HepG2 (cell line): ENCODE measurements around the gene GSDME.

Experiments used
- CBX5 ChIP-seq: sonication (generic); formaldehyde crosslinking; IDR thresholded peaks from 2 replicates; pipeline ENCODE4 v1.4.0; 2020; ENCODE audit warnings: missing genetic modification reagents, borderline replicate concordance
- TF ChIP-seq, protein P1 (sequence below): sonication (generic); formaldehyde crosslinking; IDR thresholded peaks from 2 replicates; pipeline ENCODE4 v1.5.0; 2020; ENCODE audit warnings: mild to moderate bottlenecking, missing genetic modification reagents, moderate library complexity

DNA sequence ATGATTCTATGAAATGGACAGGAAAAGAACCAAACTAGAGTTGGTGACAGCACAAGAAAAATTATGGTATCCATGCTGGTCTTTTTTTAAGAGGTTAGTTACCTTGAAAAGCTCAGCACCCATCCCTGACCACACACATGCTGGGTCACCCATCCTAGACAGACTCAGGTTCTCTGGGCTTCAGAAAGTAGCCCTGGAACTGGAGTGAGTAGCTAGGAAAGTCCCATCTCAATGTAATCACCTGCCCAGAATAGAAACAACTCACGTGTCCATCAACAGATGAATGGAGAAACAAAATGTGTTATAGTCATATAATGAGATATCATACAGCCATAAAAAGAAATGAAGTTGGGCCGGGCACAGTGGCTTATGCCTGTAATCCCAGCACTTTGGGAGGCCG lies 37.0 kb downstream of the GSDME start:
- no peak for TF ChIP-seq CBX5
- TF ChIP-seq, protein P1, sequence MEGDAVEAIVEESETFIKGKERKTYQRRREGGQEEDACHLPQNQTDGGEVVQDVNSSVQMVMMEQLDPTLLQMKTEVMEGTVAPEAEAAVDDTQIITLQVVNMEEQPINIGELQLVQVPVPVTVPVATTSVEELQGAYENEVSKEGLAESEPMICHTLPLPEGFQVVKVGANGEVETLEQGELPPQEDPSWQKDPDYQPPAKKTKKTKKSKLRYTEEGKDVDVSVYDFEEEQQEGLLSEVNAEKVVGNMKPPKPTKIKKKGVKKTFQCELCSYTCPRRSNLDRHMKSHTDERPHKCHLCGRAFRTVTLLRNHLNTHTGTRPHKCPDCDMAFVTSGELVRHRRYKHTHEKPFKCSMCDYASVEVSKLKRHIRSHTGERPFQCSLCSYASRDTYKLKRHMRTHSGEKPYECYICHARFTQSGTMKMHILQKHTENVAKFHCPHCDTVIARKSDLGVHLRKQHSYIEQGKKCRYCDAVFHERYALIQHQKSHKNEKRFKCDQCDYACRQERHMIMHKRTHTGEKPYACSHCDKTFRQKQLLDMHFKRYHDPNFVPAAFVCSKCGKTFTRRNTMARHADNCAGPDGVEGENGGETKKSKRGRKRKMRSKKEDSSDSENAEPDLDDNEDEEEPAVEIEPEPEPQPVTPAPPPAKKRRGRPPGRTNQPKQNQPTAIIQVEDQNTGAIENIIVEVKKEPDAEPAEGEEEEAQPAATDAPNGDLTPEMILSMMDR, result no peak
